NCI-H2107 treated with DMSO at 0.1 percent for 48 hours (cell line): ENCODE results near the gene MS4A6A.
"Not testable (repeated sequence)": the region's sequence is repeated elsewhere in the genome, so short reads cannot be mapped to it uniquely, and the experiment has no call there.

Experiments
- DNase-seq: peaks from one replicate; lab custom pipeline; 2025; ENCODE audit not compliant: unreplicated experiment; lab: John Stamatoyannopoulos, UW

The MS4A6A gene, protein sequence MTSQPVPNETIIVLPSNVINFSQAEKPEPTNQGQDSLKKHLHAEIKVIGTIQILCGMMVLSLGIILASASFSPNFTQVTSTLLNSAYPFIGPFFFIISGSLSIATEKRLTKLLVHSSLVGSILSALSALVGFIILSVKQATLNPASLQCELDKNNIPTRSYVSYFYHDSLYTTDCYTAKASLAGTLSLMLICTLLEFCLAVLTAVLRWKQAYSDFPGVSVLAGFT

DNA sequence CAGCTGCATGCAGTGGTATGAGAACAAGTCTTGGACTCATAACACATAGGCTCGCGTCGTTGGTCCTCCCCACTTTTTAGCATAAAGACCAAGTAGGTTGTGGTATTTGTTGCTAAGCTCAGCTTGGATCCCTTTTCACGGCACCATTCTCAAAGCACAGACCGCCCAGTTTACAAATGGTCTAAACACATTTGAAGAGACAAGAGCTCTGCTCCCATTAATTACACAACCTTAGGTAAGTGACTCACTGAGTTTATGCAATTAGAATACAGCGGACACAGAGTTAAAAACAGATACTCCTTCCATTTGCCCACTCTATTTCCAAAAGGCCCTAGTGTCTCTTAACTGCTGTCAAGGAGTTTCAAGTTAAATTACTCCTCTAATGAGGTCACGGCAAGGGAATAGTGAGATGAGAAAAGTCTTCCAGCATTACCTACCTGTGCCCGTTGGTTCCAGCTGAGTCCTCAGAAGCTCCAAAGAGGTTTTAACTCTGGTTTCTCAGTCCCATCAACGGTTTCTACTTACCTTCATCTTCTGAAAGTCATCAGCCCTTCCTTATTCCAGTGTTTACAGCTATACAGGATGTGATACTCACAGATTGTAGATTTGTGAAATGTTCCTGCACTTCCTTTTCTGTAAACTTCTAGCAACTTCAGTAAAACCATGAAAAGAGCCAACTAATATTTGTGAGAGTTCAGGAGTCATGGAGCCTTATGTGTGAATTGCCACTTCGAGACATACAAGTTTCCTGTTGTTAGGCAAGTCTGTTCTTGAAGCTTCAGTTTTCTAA, at the start of gene MS4A6A:
MS4A6A (minus strand) TSS at position 543 of the 790 bp plus-strand sequence. CDS start 1,356 bp downstream, outside the sequence.
- no peak for DNase-seq

DNA sequence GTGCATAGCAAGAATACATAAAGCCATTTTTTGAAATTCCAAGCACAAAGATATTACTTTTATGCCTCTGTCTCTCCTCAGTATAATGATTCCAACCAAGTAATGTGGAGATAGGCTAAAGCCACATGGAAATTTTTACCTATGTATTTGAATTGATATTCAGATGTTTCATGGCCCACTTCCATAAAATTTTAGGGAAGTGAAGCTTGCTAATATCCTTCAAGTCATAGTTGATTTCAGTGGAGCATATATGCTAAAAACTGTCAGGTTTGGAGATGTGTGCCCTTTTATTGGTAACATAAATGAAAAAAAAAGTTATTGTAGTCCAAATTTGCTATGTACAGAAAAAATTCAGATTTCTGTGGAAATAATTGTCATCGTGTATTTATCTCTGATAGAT, 47.8 kb upstream of the MS4A6A start:
- DNase-seq = no peak

DNA sequence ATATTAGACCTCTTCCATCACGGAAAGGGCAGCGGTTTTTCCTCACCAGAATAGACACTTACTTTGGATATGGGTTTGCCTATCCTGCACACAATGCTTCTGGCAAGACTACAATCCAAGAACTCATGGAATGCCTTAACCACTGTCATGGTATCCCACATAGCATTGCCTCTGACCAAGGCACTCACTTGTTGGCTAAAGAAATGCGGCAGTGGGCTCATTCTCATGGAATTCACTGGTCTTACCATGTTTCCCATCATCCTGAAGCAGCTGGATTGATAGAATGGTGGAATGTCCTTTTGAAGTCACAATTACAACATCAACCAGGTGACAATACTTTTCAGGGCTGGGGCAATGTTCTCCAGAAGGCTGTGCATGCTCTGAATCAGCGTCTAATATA, 39.3 kb upstream of the MS4A6A start:
- no peak for DNase-seq

DNA sequence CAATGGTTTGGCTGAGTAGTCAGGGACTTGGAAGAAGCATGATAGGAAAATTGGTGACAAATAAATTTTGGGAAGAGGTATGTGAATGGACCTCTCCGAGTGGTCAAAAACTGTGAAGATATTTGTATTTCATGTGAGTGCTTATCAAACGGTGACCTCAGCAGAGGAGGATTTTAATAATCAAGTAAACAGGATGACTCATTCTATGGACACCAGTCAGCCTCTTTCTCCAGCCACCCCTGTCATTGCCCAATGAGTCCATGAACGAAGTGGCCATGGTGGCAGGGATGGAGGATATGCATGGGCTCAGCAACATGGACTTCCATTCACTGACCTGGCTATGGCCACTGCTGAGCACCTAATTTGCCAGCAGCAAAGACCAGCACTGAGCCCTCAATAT, 38.8 kb upstream of the MS4A6A start:
- DNase-seq = no peak

DNA sequence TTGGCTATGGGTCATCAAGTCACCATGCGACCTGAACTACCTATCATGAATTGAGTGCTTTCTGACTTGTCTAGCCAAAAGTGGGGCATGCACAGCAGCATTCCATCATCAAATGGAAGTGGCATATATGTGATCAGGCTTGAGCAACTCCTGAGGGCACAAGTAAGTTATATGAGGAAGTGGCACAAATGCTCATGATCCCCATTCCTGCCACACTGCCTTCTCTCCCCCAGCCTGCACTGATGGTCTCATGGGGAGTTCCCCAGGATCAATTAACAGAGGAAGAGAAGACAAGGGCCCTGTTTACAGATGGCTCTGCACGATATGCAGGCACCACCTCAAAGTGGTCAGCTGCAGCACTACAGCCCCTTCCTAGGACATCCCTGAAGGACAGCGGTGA, 38.3 kb upstream of the MS4A6A start:
- no peak for DNase-seq

DNA sequence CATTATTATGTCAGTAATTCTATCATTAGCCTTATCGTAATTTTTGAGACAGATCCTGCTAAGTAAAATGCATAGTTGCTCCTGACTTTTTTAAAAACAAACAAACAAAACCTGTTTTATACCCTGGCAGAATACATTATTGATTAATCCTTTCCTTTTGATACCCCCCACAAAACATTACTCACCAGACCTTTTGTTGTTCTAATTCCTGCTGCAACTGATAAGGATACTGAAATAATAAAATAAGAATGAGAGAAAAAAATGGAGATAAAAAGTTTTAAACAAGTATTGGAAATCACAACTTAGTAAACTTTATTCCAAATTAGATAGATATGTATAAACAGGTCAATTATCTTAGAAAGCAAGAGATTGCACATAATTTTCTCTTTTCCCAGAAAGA, 31.5 kb upstream of the MS4A6A start:
- DNase-seq = no peak

DNA sequence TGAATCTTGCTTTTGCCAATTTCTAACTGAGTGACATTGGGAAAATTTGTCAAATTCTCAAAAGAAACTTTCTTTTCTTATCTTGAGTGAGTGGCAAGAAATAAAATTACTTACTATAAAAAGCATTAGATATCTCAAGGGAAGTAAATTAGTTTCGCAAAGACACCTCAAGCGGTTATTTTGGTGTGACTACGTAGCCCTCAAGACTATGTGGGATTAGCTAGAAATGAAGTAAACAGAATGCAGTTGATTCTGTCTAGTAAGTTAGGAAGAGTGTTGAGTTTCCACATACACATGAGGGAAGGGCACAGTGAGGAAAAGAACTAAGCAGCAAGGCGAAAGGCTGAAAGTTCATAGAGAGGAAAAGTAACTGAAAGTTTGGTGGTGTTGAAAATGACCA, 28.3 kb upstream of the MS4A6A start:
- DNase-seq = no peak

DNA sequence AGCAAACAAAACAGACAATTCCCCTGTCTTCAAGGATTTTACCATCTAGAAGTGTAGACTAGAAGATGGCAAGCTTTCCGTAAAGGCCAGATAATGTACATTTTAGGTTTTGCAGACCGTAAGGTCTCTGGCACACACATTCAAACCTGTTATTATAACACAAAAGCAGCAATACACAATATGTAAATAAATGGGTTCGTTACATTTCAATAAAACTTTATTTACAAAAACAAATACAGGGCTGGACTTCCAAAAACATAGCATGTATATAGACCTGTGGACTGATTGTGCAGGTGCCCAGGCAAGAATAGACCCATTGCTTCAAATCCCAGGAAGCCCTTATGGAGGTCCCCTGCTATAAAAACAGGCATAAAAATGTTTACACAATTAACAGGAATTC, 27.1 kb upstream of the MS4A6A start:
- no peak for DNase-seq

DNA sequence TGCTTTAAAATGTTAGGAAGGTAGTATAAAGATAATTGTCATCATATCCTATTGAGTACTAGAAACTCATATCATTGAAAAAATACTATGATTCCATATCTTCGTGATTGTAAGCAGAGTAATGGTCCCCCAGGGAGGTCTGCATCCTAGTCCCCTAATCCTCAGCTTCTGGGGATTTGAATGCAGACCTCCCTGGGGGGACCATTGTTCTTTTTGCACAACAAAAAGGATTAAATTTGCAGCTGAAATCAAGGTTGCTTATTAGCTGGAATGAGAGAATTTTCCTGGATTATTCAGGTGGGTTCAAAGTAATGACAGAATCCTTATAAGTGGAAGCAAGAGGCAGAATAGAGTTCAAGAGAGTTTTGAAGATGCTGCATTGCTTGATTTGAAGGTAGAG, 26.1 kb upstream of the MS4A6A start:
- DNase-seq = no peak

DNA sequence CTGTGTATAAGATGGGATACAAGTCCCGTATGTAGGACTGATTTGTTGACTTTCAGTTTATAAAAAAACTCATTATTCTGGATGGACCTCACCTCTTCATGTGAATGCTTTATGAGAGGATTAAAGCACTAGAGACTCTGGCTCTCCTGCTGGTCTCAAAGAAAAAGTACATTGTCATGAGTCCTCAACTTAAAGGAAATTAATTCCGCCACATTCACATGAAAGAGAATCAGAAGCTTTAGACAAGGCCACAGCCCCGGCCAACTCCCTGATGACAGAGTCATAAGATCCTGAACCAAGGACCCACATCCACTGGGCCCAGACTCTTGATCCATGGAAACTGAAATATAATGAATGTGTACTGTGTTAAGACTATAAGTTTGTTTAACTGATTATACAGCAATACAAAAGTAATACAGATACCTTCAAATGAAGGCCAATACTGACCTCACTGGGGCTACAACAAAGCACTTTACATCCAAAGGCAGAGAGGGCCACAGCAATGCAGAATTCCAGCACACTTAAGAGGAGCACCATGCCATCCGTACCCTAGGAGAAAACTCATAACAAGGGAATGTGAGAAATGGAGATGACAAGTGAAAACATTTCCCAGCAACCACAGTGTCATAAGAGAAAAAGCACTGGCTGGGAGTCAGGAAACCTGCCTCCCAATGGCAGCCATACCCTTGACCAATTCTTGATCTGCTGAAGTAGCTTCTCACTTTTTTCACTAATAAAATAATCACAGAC, 25.4 kb upstream of the MS4A6A start:
- no peak for DNase-seq

DNA sequence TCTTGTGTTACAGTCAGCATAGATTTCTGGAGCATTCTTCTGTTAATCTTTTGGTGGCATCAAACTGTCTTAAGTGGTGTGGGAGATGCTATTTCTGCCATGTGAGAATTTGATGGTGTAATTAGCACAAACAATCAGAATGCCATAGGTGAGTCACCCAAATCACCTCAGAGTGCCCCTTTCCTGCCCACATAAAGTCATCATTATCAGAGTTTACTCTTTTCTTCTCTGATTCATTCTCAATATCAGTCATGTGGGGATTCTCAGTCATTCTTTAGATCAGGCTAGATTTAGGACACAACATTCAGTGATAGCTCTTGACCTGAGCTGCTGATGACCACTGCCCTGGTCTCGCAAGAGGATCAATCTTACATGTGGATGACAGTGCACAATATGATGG, 23.7 kb upstream of the MS4A6A start:
- DNase-seq = no peak

DNA sequence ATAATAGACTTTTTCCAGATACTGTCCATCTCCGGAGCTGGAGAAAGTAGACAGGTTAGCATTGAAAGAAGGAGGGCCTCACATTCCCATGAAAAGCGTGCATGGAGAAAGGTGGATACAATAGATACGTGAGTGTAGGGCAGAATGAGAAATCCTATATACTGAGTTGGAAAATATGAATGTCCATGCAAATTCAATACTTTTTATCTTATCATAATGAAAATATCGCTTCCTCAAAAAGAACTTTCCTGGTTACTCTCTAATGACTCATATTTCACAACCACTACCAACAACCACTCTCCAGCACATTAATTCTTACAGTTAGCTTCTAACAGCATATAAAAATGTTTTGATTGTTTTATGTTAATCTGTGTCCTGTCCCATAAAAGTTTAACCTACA, 22.0 kb upstream of the MS4A6A start:
- no peak for DNase-seq

DNA sequence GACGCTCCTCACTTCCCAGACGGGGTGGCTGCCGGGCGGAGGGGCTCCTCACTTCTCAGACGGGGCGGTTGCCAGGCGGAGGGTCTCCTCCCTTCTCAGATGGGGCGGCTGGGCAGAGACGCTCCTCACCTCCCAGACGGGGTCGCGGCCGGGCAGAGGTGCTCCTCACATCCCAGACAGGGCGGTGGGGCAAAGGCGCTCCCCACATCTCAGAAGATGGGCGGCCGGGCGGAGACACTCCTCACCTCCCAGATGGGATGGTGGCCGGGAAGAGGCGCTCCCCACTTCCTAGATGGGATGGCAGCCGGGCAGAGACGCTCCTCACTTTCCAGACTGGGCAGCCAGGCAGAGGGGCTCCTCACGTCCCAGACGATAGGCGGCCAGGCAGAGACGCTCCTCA, 18.5 kb upstream of the MS4A6A start:
- DNase-seq = not testable (repeated sequence)

DNA sequence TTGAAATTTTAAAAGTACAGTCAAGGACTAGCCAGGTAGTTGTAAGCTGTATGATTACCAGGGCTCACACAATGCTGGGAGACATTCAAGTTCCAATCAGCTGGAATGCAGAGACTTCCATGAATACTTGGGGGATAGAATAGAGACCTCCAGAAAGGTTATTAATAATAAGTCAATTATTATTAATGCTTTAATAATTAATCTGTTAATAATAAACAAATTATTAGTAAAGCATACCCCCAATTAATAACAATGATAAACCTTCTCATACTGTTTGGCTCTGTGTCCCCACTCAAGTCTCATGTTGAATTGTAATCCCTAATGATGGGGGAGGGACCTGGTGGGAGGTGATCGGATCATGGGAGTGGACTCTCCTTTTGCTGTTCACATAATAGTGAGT, 14.6 kb upstream of the MS4A6A start:
- DNase-seq = no peak

DNA sequence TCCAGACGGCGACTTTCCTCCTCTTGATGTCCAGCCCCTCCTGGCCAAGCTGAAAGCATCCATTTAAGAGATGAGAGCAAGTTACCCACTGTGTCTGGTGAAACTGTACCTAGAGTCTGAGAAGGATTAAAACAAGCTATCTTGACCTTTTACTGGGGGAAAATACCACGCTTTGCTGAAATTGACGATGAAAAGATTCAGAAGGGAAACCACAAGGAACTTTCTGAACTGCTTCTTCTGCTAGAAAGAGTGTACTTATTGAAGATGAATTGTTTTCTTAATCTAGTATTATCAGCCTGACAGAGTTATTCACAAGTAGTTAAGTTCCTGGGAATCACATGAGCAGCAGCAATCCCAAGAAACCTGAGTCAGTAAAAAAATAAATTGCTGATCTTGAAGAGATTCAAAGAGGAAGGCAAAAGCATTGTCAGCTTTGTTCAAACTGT, 13.1 kb upstream of the MS4A6A start:
- no peak for DNase-seq

DNA sequence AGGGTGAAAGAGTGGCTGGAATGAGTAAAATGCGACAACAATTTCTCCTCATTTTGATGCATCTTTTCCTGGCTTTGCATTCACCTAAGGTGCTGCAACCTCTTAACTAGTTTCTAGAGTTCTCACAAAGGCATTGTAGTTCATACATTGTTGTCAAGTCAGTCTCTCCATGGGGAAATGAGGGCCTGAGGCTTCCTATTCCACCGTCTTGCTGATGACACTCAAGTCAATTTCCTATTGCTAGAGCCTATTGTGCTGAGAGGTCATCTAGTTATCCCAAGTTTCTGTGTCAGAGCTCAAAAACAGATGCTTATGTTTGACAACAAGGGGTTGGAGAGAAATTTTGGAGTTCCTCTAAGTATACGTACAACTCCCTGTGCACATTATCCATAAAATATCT, 11.6 kb upstream of the MS4A6A start:
- no peak for DNase-seq

DNA sequence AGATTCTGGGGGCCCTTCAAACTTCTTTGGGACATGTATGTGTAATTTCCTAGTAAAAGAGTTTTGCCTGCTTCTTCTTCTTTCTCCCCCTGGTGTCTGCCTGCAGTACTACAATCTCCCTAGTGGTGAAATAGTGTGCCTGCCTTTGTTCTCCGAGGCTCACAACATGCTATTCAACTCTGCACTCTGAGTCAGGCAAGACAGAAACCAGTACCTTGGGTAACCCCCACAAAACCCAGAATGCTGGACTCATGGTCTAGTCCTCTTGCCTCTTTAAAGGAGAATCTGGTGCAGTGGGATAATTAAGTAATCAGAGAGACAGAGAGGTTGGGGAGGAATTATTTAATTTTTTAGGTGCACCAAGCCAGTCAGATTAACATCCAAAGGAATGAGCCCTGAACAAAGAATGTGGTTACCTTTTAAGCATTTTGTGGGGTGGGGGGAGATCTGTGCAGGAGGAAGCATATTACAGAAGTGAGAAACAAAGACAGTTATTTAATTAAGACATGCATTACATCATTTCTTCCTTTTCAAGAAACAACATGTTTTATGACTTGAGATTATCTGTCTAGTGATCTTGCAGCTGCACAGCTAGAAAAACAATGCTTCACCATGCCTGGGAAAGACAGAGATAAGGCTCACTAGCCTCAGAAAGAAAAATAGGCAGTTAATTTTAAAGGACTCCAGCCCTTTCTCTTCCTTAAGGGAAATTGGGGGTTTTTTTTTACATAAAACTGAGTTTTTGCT, 11.0 kb upstream of the MS4A6A start:
- peak; percentile 8 for DNase-seq

DNA sequence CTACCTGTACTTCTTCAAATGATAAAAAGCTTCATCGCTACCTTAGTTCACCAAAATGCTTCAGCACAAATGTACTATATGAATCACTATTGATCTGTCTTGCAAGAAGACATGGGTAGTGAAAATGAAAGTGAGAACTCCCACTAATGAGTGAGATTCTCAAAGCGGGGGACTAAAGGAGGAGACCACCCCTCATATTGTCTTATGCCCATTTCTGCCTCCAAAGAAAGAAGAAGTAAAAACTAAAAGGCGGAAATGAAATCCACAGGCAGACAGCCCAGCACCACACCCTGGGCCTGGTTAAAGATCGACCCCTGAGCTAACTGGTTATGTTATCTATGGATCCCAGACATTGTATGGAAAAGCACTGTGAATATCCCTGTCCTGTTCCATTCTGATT, 9.7 kb upstream of the MS4A6A start:
- not testable (repeated sequence) for DNase-seq

DNA sequence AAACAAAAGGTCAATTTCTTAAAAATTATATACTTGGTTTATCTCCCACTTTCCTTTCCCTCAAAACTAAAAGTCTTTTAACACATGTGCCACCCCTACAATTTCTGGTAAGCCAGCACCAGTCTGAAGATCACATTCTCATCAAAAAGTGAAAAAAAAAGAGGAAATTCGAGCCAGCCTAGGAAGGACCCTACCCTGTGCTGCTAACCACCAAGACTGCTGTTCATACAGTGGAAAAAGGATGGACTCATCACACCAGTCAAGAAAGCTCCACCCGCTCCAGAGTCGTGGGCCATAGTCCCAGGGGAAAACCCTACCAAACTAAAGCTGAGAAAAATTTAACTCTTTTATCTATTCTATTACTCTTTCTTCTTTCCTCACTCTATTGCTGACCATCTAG, 5.6 kb upstream of the MS4A6A start:
- not testable (repeated sequence) for DNase-seq

DNA sequence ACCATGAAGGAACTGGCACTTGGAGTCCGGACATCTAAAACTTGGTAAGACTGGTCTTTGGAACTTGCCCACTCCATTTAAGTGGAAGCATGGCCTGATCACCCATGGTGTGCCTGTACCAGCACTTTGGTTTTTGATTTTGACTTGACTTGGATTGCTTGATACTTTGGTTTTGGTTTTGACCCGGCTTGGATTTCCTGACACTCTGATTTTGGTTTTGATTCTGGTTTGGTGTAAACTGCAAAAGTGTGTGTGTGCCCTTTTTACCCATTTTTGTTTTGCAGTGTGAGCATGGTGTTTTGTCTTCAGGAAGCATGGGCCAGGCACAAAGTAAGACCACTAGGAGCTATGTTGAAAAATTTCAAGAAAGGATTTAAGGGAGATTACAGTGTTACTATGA, 3.2 kb upstream of the MS4A6A start:
- DNase-seq = not testable (repeated sequence)

DNA sequence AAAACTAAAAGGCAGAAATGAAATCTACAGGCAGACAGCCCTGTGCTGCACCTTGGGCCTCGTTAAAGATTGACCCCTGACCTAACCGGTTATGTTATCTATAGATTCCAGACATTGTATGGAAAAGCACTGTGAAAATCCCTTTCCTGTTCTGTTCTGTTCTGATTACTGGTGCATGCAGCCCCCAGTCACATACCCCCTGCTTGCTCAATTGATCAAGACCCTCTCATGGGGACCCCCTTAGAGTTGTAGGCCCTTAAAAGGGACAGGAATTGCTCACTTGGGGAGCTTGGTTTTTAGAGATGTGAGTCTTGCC, 2.6 kb upstream of the MS4A6A start:
- not testable (repeated sequence) for DNase-seq
